HL-60 (cell line): ENCODE results near the gene RUSC1.

Experiments used
- TF ChIP-seq, protein P1 (sequence below): IDR thresholded peaks from one replicate; pipeline ENCODE4 v1.5.1; 2011; ENCODE audit warnings: low read length, control low read depth, inconsistent platforms; ENCODE audit not compliant: insufficient read depth
- TF ChIP-seq, protein P2 (sequence below): IDR thresholded peaks from 2 replicates; pipeline ENCODE4 v1.6.1; 2012; ENCODE audit warnings: low read depth; ENCODE audit not compliant: insufficient replicate concordance

DNA sequence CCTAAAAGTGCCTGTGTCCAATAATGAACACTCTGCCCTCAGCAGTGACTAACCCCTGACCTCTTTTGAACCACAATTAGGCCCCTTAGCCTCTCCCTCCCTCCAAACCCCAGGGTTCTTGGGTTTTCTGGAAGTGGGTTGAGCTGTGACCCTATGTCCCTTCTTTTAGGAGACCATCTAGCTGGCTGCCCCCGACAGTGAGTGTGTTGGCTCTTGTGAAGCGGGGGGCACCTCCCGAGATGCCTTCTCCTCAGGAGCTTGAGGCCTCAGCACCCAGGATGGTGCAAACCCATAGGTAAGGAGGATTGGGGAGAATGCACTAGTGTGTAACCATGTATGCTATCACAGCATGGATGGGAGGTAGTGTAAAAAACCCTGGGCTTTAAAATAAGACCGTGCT is 7.3 kb downstream of the RUSC1 start:
- TF ChIP-seq, protein P1, sequence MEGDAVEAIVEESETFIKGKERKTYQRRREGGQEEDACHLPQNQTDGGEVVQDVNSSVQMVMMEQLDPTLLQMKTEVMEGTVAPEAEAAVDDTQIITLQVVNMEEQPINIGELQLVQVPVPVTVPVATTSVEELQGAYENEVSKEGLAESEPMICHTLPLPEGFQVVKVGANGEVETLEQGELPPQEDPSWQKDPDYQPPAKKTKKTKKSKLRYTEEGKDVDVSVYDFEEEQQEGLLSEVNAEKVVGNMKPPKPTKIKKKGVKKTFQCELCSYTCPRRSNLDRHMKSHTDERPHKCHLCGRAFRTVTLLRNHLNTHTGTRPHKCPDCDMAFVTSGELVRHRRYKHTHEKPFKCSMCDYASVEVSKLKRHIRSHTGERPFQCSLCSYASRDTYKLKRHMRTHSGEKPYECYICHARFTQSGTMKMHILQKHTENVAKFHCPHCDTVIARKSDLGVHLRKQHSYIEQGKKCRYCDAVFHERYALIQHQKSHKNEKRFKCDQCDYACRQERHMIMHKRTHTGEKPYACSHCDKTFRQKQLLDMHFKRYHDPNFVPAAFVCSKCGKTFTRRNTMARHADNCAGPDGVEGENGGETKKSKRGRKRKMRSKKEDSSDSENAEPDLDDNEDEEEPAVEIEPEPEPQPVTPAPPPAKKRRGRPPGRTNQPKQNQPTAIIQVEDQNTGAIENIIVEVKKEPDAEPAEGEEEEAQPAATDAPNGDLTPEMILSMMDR: no peak
- TF ChIP-seq, protein P2, sequence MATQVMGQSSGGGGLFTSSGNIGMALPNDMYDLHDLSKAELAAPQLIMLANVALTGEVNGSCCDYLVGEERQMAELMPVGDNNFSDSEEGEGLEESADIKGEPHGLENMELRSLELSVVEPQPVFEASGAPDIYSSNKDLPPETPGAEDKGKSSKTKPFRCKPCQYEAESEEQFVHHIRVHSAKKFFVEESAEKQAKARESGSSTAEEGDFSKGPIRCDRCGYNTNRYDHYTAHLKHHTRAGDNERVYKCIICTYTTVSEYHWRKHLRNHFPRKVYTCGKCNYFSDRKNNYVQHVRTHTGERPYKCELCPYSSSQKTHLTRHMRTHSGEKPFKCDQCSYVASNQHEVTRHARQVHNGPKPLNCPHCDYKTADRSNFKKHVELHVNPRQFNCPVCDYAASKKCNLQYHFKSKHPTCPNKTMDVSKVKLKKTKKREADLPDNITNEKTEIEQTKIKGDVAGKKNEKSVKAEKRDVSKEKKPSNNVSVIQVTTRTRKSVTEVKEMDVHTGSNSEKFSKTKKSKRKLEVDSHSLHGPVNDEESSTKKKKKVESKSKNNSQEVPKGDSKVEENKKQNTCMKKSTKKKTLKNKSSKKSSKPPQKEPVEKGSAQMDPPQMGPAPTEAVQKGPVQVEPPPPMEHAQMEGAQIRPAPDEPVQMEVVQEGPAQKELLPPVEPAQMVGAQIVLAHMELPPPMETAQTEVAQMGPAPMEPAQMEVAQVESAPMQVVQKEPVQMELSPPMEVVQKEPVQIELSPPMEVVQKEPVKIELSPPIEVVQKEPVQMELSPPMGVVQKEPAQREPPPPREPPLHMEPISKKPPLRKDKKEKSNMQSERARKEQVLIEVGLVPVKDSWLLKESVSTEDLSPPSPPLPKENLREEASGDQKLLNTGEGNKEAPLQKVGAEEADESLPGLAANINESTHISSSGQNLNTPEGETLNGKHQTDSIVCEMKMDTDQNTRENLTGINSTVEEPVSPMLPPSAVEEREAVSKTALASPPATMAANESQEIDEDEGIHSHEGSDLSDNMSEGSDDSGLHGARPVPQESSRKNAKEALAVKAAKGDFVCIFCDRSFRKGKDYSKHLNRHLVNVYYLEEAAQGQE: no peak
